ENCODE data around the gene SYT9. TPM values are rescaled to one million over a fixed set of nuclear protein-coding genes. Genes with fewer than 3 reads are reported as not detected.

Gene SYT9
- total and polyA plus RNA-seq, 4 donors: 0.05 to 5.4 (median 2.6) TPM

DNA sequence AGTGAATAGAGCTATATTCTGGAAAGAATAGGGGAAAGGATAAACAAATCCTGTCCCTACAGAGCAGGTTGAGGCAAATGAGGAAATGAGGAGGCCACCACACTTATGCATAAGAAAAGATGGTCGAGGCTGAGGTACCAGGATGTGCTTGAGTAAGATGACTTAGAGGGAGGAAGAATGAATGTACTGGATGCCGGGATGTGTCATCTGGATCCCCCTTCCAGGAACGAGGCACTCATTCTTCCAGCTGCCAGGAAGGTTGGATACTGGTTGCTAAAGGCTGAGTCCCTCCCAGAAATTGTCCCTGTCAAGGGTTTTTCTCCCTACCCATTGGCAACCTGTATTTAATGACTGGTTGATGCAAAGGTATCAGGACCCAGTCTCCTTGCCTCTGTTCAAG lies 31.1 kb upstream of the SYT9 start:
- no peaks in the 10 kb centered on the region for H3K9me3 ChIP-seq (ENCODE audit: control insufficient read depth in 4 of 4, low read length in 3 of 4)
- TF ChIP-seq, protein P1, sequence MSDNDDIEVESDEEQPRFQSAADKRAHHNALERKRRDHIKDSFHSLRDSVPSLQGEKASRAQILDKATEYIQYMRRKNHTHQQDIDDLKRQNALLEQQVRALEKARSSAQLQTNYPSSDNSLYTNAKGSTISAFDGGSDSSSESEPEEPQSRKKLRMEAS (IDR thresholded peaks at IDR 0.05): no peak
- TF ChIP-seq NR2F2 (IDR thresholded peaks at IDR 0.05) (no peak), SP1 (IDR thresholded peaks at IDR 0.05) (no peak), HNF4G (IDR thresholded peaks at IDR 0.05) (no peak), GABPA (IDR thresholded peaks at IDR 0.05 in 1 of 2, conservative IDR thresholded peaks at IDR 0.05 in 1 of 2) (no peak), TAF1 (conservative IDR thresholded peaks at IDR 0.05) (no peak), HNF4A (conservative IDR thresholded peaks at IDR 0.05) (no peak), FOXA2 (IDR thresholded peaks at IDR 0.05) (no peak), EGR1 (IDR thresholded peaks at IDR 0.05; ENCODE audit: low read depth in 2 of 2) (no peak), RAD21 (IDR thresholded peaks at IDR 0.05) (no peak), RXRA (IDR thresholded peaks at IDR 0.05) (no peak), FOXA1 (IDR thresholded peaks at IDR 0.05) (no peak), JUND (IDR thresholded peaks at IDR 0.05) (no peak), YY1 (IDR thresholded peaks at IDR 0.05) (no peak)
- TF ChIP-seq, protein P2, sequence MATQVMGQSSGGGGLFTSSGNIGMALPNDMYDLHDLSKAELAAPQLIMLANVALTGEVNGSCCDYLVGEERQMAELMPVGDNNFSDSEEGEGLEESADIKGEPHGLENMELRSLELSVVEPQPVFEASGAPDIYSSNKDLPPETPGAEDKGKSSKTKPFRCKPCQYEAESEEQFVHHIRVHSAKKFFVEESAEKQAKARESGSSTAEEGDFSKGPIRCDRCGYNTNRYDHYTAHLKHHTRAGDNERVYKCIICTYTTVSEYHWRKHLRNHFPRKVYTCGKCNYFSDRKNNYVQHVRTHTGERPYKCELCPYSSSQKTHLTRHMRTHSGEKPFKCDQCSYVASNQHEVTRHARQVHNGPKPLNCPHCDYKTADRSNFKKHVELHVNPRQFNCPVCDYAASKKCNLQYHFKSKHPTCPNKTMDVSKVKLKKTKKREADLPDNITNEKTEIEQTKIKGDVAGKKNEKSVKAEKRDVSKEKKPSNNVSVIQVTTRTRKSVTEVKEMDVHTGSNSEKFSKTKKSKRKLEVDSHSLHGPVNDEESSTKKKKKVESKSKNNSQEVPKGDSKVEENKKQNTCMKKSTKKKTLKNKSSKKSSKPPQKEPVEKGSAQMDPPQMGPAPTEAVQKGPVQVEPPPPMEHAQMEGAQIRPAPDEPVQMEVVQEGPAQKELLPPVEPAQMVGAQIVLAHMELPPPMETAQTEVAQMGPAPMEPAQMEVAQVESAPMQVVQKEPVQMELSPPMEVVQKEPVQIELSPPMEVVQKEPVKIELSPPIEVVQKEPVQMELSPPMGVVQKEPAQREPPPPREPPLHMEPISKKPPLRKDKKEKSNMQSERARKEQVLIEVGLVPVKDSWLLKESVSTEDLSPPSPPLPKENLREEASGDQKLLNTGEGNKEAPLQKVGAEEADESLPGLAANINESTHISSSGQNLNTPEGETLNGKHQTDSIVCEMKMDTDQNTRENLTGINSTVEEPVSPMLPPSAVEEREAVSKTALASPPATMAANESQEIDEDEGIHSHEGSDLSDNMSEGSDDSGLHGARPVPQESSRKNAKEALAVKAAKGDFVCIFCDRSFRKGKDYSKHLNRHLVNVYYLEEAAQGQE (IDR thresholded peaks at IDR 0.05): no peak
- TF ChIP-seq, protein P3, sequence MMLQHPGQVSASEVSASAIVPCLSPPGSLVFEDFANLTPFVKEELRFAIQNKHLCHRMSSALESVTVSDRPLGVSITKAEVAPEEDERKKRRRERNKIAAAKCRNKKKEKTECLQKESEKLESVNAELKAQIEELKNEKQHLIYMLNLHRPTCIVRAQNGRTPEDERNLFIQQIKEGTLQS (IDR thresholded peaks at IDR 0.05): no peak
- TF ChIP-seq, protein P4, sequence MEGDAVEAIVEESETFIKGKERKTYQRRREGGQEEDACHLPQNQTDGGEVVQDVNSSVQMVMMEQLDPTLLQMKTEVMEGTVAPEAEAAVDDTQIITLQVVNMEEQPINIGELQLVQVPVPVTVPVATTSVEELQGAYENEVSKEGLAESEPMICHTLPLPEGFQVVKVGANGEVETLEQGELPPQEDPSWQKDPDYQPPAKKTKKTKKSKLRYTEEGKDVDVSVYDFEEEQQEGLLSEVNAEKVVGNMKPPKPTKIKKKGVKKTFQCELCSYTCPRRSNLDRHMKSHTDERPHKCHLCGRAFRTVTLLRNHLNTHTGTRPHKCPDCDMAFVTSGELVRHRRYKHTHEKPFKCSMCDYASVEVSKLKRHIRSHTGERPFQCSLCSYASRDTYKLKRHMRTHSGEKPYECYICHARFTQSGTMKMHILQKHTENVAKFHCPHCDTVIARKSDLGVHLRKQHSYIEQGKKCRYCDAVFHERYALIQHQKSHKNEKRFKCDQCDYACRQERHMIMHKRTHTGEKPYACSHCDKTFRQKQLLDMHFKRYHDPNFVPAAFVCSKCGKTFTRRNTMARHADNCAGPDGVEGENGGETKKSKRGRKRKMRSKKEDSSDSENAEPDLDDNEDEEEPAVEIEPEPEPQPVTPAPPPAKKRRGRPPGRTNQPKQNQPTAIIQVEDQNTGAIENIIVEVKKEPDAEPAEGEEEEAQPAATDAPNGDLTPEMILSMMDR (IDR thresholded peaks at IDR 0.05; ENCODE audit: low read depth, low read length, missing input control): no peak
- TF ChIP-seq, protein P5, sequence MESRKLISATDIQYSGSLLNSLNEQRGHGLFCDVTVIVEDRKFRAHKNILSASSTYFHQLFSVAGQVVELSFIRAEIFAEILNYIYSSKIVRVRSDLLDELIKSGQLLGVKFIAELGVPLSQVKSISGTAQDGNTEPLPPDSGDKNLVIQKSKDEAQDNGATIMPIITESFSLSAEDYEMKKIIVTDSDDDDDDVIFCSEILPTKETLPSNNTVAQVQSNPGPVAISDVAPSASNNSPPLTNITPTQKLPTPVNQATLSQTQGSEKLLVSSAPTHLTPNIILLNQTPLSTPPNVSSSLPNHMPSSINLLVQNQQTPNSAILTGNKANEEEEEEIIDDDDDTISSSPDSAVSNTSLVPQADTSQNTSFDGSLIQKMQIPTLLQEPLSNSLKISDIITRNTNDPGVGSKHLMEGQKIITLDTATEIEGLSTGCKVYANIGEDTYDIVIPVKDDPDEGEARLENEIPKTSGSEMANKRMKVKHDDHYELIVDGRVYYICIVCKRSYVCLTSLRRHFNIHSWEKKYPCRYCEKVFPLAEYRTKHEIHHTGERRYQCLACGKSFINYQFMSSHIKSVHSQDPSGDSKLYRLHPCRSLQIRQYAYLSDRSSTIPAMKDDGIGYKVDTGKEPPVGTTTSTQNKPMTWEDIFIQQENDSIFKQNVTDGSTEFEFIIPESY (IDR thresholded peaks at IDR 0.05): no peak
- DNase-seq (ENCODE audit: low spot score): no peak
- no peaks in the 10 kb centered on the region for H3K4me1 ChIP-seq (ENCODE audit: control insufficient read depth in 4 of 4, insufficient read depth in 4 of 4, low read length in 3 of 4)
- no peak overlapping the region for H3K9ac ChIP-seq (ENCODE audit: low read depth in 1 of 2, low read length in 2 of 2)
- H3K36me3 ChIP-seq (ENCODE audit: control insufficient read depth in 4 of 4, insufficient read depth in 3 of 4, low read depth in 1 of 4, low read length in 3 of 4): no peaks in the 10 kb centered on the region
- H3K27ac ChIP-seq (ENCODE audit: low read depth in 1 of 2, low read length in 2 of 2): no peak overlapping the region
- no peaks in the 10 kb centered on the region for H3K27me3 ChIP-seq (ENCODE audit: control insufficient read depth in 4 of 4, insufficient read depth in 4 of 4, low read length in 3 of 4)
- H3K4me3 ChIP-seq (ENCODE audit: low read depth in 1 of 3, low read length in 3 of 3): no peak overlapping the region
- 43% methylated on average over 3 of the region's 3 CpGs for WGBS

Measured in liver (tissue), 9 donors.